Small intestine (tissue), 7 donors: ENCODE results near the gene NUDT1. TPM values are rescaled to one million over a fixed set of nuclear protein-coding genes. Genes with fewer than 3 reads are reported as not detected.

ENCODE experiments used
- DNase-seq, 2 donors: peaks; one replicate each; pipeline versions ENCODE4 v3.0.0 to v3.0.0-alpha.2; 2013
- FAIRE-seq: peaks from 2 replicates; lab custom pipeline; 2012; peaks lifted over from hg19 to GRCh38; lab: Jason Lieb, UNC
- H3K27ac ChIP-seq, 3 donors: one replicate each; pipeline ENCODE4 v1.5.1; 2013; ENCODE audit warnings: low read length in 2 of 3, mild to moderate bottlenecking in 2 of 3, control low read depth in 1 of 3, inconsistent platforms in 1 of 3, low read depth in 1 of 3, moderate library complexity in 1 of 3
- H3K27me3 ChIP-seq, 3 donors: one replicate each; pipeline ENCODE4 v1.6.1; 2013; ENCODE audit warnings: low read length in 3 of 3, inconsistent platforms in 1 of 3; ENCODE audit not compliant: control insufficient read depth in 3 of 3, insufficient read depth in 3 of 3
- H3K36me3 ChIP-seq, 3 donors: one replicate each; pipeline ENCODE4 v1.6.1; 2013; ENCODE audit warnings: low read length in 3 of 3, inconsistent platforms in 1 of 3, low read depth in 1 of 3, mild to moderate bottlenecking in 1 of 3, moderate library complexity in 1 of 3; ENCODE audit not compliant: control insufficient read depth in 3 of 3, insufficient read depth in 2 of 3
- H3K4me1 ChIP-seq, 3 donors: one replicate each; pipeline ENCODE4 v1.6.1; 2013; ENCODE audit warnings: low read length in 2 of 3, inconsistent platforms in 1 of 3, low read depth in 1 of 3, mild to moderate bottlenecking in 1 of 3, moderate library complexity in 1 of 3; ENCODE audit not compliant: control insufficient read depth in 3 of 3, insufficient read depth in 2 of 3
- H3K4me3 ChIP-seq, 3 donors: one replicate each; pipeline ENCODE4 v1.5.1; 2013; ENCODE audit warnings: low read length in 3 of 3, control low read depth in 1 of 3, inconsistent platforms in 1 of 3, low read depth in 1 of 3, mild to moderate bottlenecking in 1 of 3, moderate library complexity in 1 of 3
- H3K9me3 ChIP-seq, 2 donors: one replicate each; pipeline ENCODE4 v1.6.1; 2013; ENCODE audit warnings: low read depth in 1 of 2, low read length in 1 of 2; ENCODE audit not compliant: control insufficient read depth in 2 of 2, insufficient read depth in 1 of 2
- WGBS, 3 donors: extraction: QIAGEN DNeasy Blood & Tissue Kit; methylation state at CpG; one replicate each; pipeline ENCODE4 v1.1.7; 2013; 5-methylcytosine and 5-hydroxymethylcytosine counted together
- polyA plus RNA-seq, 4 donors: library from polyadenylated mRNA; stranded (reverse) in 3 of 4; unstranded in 1 of 4; fragments of 200-250 nt in 3 of 4; fragments of 120-200 nt in 1 of 4; gene quantifications; one replicate each; pipeline versions ENCODE4 v1.2.1 to v1.2.3, GENCODE V29; 2013
- donor health status: healthy with polysubstance abuse.
- donor health status: control.
- donor health status: control.
- donor health status: Bipolar disorder and iron deficiency.
- donor health status: healthy.

NUDT1 gene
- polyA plus RNA-seq, 4 donors, result 22.1 to 39.6 (median 22.4) TPM

DNA sequence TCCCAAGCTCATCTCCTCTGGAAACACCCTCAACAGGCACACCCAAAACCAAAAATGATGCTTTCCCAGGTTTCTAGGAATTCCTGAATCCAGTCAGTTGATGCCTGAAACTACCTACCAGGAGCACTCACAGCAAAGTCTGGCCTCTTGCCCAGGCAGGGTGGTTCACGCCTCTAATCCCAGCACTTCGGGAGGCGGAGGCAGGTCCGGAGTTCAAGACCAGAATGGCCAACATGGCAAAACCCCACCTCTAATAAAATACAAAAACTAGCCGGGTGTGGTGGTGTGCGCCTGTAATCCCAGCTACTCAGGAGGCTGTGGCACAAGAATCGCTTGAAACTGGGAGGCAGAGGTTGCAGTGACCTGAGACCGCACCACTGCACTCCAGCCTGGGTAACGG, 11.1 kb upstream of the NUDT1 start:
- Histone ChIP-seq H3K4me1 (peaks cover 5 to 9% (median 6%) of the 10 kb centered on the region in 3 donors), H3K36me3 (peaks cover 2 to 57% (median 5%) of the 10 kb centered on the region in 3 donors), H3K4me3 (no peak overlapping the region), H3K9me3 (no peaks in the 10 kb centered on the region), H3K27ac (no peak overlapping the region), H3K27me3 (no peaks in the 10 kb centered on the region)
- WGBS, 3 donors, result 42 to 79% (median 64%) methylated on average over 9 of the region's 9 CpGs
- FAIRE-seq, result no peak
- peak in 1 of 2 donors; percentile 63 for DNase-seq

DNA sequence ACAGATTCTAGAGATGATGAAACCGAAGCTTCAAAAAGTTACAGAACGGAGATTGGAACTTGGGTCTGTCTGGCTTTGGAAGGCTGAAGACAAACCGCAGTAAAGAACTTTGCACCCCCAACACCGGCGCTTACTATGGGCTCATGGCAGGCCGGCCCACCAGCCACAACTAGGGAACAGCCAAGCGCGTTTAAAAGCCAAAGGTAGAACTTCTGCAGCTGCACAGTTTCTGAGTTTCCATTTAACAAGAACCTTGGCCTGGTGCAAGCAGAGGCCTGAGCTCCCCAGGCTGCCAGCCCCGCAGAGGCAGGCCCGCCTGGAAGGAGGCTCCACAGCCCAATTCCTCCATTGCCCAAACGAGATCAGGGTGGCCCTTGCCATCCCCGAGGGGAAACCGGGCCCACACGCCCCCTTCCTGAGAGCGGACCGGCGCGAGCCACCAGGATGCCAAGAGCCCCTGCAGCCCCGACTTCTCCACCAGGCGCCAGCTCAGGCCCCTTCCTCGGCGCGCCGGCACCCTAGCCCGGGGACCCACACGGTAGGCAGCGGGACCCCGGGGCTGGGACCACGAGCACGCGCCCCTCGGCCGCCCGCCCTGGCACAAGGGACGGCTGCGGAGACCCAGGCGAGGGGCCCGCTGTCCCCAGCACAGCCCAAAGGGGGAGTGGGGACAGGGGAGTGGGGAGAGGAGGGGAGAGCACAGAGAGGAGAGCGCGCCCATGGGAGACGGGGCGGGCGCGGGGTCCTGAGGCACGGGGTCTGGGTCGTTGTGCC, 9.8 kb upstream of the NUDT1 start:
- Histone ChIP-seq H3K4me1 (peaks cover 5 to 9% (median 6%) of the 10 kb centered on the region in 3 donors), H3K9me3 (no peaks in the 10 kb centered on the region), H3K27me3 (no peaks in the 10 kb centered on the region), H3K36me3 (peaks cover 0 to 54% (median 5%) of the 10 kb centered on the region in 3 donors), H3K4me3 (peak overlapping the region; percentile 74 to 100 (median 98)), H3K27ac (no peak overlapping the region)
- FAIRE-seq, result no peak
- WGBS, 3 donors, result 1 to 2% (median 2%) methylated on average over 32 to 46 of the region's 46 CpGs
- peak; percentile 24 to 60 for DNase-seq

- DNase-seq (peak; percentile 88 to 95), FAIRE-seq (no peak)
- H3K27ac ChIP-seq, result peak within 1 kb of the TSS in 1 of 3 donors; percentile 5
- peaks cover 5 to 9% (median 6%) of the 10 kb centered on the region in 3 donors for H3K4me1 ChIP-seq
- no peaks in the 10 kb centered on the region for H3K9me3 ChIP-seq
- H3K27me3 ChIP-seq, result no peaks in the 10 kb centered on the region
- 0 to 1% (median 0%) methylated on average over 43 to 63 of the region's 63 CpGs for WGBS, 3 donors
- peaks cover under 1 to 54% (median 7%) of the 10 kb centered on the region in 3 donors for H3K36me3 ChIP-seq
- H3K4me3 ChIP-seq, result peak within 1 kb of the TSS; percentile 74 to 100 (median 98)
These were observed 9.1 kb upstream of the NUDT1 start, which contains the start of gene MAD1L1 for GRCh38 chr7:2232766-2233520. Gene MAD1L1, minus strand, starts transcription at chr7:2232945. Its CDS starts 2,812 bp downstream, at chr7:2230133.

- Histone ChIP-seq H3K27me3 (no peaks in the 10 kb centered on the region), H3K4me3 (no peak overlapping the region), H3K4me1 (peaks cover 5 to 9% (median 6%) of the 10 kb centered on the region in 3 donors), H3K9me3 (no peaks in the 10 kb centered on the region), H3K36me3 (peaks cover 6 to 57% (median 11%) of the 10 kb centered on the region in 3 donors), H3K27ac (no peak overlapping the region)
- no peak for DNase-seq
- 79 to 92% (median 85%) methylated on average over 3 of the region's 3 CpGs for WGBS, 3 donors
- no peak for FAIRE-seq
These were observed 8.1 kb upstream of the NUDT1 start for GRCh38 chr7:2233926-2234325.

DNA sequence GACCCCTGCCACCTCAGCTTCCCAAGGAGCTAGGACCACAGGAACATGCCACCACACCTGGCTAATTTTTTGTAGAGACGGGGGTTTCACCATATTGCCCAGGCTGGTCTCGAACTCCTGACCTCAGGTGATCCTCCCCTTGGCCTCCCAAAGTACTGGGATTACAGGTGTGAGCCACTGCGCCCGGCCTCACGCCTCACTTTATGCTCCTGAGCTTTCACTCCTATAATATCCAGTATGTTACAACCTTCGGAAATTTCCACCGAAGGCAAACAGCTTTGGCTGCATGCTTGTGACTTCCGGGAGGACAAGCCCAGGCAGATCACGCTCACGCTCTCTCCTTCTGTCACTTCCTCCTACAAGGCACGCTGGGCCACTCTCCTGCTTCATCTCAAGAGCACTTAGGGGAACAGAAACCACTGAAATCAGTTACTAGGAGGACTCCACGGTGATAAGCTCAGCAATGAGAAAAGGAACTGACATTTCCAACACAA, 4.9 kb upstream of the NUDT1 start:
- peaks cover 0 to 5% (median 0%) of the 10 kb centered on the region in 3 donors for H3K4me1 ChIP-seq
- 73 to 86% (median 77%) methylated on average over 12 of the region's 12 CpGs for WGBS, 3 donors
- DNase-seq, result no peak
- H3K4me3 ChIP-seq, result no peak overlapping the region
- H3K27ac ChIP-seq, result peak overlapping the region in 2 of 3 donors; percentile 17 to 47
- no peaks in the 10 kb centered on the region for H3K9me3 ChIP-seq
- peaks cover 12 to 50% (median 13%) of the 10 kb centered on the region in 3 donors for H3K36me3 ChIP-seq
- FAIRE-seq, result no peak
- H3K27me3 ChIP-seq, result no peaks in the 10 kb centered on the region

DNA sequence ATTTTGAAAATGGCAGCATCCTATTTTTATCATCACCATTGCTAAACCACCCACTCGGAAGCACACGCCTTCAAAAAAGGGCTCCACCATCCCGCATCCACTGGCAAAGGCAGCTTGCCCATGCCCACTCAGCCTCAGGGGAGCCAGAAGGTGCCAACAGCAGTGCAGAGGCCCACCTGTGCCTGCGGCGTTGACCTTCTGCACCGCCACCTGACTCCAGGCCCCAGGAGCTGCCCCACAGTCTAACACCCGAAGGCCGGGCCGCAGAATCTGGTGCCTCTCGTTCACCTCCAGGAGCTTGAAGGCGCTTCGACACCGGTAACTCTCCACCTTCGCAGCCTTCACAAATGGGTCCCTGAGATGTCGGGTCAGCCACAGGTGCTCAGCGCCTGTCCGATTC, 2.8 kb upstream of the NUDT1 start:
- no peaks in the 10 kb centered on the region for H3K9me3 ChIP-seq
- no peak for DNase-seq
- no peak overlapping the region for H3K27ac ChIP-seq
- H3K27me3 ChIP-seq, result no peaks in the 10 kb centered on the region
- peaks cover 0 to 23% (median 3%) of the 10 kb centered on the region in 3 donors for H3K4me1 ChIP-seq
- no peak for FAIRE-seq
- 96 to 97% (median 97%) methylated on average over 17 of the region's 17 CpGs for WGBS, 3 donors
- H3K4me3 ChIP-seq, result no peak overlapping the region
- peaks cover 12 to 50% (median 13%) of the 10 kb centered on the region in 3 donors for H3K36me3 ChIP-seq

DNA sequence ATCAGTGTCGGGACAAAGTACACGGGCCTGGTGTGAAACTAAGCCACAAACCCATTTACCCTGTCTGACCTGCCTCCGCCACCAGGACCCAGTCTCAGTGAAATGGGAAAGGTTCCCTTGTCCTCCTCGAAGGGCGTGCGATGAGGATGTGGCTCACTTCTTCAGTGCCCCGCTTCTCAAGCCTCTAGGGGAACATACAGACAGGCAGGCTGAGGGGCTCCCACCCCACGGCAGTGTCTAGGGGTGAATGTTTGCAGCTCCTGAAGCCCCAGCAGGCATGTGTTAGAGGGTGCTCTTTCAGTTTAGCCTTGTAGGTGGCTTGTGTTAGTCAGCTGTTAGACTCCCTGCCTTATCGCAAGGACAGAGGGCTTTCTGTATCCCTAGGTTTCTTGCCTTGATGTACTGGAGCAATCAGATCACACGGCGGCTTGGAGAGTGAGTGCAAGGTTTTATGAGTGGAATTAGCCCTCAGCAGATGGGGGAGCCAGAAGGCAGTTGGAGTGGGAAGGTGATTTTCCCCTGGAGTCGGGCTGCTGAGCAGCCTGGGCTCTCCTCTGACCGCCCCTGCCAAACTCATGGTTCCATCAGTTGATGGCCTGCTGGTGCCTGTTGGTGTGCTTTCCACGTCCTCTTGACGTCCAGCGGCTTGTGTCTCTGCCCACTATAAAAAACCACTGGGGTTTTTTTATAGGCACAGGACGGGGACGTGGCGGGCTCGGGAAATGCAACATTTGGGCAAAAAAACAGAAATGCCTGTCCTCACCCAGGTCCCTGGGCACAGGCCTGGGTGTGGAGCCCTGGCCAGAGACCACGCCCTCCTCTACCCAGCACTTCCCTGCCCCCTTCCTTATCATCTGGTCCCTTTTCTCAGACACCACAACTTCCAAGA, 759 bp downstream of the NUDT1 start:
- no peak for FAIRE-seq
- Histone ChIP-seq H3K36me3 (peaks cover 8 to 27% (median 12%) of the 10 kb centered on the region in 3 donors), H3K27ac (peak overlapping the region in 1 of 3 donors; percentile 60), H3K4me1 (peaks cover 0 to 28% (median 3%) of the 10 kb centered on the region in 3 donors), H3K4me3 (peak overlapping the region; percentile 71 to 99 (median 97)), H3K9me3 (no peaks in the 10 kb centered on the region), H3K27me3 (no peaks in the 10 kb centered on the region)
- DNase-seq, result peak; percentile 25 to 47
- WGBS, 3 donors, result 13 to 22% (median 16%) methylated on average over 21 of the region's 21 CpGs
